Ecto neural progenitor cell (in vitro differentiated cells): ENCODE data around the gene MED12L.
"Not testable (repeated sequence)": the region's sequence is repeated elsewhere in the genome, so short reads cannot be mapped to it uniquely, and the experiment has no call there.

ENCODE experiments used
- DNase-seq: peaks from one replicate; pipeline ENCODE4 v3.0.0-alpha.2; 2018; ENCODE audit warnings: low spot score

Gene MED12L

DNA sequence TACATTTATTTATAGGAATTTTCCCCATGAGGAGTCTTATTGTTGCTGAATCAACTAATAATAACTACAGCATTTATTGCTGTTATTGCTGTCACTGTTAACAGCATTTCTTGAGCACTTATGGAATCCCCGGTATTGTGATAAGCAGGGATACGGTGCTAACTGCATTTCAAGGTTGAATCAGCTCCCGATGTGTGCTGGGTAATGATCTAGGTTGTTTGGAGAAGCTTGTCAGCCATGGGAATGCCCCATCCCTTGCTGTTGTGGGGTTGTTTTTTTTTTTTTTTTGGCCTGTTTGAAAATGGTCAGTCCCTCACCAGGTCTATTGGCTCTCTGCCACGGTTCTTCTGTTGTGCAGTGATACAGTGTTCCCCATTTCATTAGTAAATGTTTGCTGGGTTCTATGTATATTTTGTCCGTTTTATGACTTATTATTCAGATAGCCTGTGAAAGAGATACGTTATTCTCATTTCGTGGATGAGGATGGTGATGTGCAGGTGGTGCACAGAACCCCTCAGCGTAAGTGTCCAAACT is 48.5 kb downstream of the MED12L start:
- DNase-seq, result no peak

DNA sequence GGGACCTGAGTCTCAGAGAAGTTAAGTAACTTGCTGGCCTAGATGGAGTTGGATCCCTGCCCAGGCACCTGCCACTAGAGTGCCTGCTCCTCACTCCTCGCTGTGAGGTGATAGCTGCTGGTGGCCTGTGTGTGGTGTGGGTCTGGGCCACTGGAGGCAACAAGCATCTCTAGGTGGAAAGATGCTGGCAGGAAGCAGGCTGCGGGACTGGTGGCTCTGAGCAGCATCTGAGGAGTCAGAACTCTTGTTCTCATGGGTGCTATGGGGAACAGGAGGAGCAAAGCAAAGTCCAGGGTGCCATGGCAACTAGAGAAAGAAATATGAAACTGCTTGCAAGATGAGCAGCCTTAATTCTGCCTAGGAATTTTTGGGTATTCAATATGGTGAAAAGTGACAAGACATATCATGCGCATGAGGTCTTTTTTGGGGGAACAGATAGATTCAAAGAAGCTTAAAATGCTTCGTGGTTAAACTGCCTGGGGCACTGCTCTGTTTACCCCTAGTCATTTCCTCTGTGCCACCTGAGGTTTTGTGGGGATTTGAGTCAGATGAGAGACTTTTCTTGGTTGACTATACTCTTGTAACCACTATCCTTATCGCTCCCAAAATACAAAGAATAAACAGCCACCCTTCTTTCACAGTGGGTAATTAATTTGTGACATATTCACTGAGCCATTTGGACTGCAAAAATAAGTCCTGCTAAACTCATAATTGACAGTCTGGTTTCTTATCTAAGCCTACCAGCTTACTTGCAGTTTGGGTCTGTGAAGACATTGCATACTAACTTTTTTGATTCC is 50.3 kb downstream of the MED12L start:
- DNase-seq, result no peak

DNA sequence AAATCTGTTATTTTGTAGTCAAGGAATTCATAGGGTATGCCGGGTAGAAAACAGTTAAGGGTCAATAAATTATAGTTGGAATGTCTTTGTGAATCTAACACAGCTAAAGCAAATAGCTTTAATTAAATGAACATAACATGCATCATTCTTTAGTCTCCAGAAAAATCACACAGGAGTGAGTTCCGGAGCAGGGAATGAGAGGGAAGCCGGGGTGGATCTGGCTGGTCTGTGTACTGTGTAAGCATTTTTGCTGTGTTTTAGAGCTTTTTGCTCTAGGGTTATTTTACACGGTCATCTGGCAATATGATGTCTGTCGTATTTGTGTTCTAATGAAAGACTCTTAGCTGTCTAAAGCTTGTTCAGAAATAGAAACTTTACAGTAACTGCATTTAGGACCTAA is 57.5 kb downstream of the MED12L start:
- no peak for DNase-seq

DNA sequence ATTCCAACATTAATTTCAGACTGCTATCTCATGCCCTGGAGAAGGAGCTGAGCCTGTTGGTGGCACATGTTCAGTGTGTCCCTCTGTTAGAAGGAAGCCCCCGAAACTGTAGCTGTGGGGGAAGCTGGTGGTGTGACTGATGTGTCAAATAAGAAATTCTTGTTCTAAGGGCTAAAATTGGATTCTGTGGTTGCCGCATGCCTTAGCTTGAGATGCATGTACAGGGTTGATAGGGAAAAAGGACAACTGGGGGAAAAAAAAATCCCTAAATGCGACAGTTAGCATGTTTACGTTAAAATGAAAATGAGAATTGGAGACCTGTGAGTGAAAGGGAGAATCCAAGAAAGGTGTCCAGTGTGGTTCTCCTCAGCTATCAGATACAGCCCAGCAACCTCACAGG is 58.6 kb downstream of the MED12L start:
- no peak for DNase-seq

DNA sequence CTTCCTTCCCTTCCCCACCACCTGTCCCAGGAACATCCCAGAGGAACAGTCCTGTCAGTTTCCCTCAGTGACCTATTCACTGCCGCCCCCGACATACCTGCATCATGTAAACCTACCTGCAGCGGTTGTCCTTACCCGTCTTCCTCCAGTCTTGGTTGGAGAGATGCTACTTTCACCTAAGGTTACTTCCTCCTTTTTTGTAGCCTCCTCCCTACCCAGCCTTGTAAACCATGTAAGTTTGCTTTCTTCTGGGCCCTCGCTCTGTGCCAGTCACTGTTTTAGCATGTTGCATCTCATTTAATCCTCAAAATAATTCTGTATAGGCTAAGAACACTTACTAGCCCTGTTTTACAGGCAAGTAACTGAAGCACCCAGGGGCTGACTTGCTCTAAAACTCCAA is 59.3 kb downstream of the MED12L start:
- no peak for DNase-seq

DNA sequence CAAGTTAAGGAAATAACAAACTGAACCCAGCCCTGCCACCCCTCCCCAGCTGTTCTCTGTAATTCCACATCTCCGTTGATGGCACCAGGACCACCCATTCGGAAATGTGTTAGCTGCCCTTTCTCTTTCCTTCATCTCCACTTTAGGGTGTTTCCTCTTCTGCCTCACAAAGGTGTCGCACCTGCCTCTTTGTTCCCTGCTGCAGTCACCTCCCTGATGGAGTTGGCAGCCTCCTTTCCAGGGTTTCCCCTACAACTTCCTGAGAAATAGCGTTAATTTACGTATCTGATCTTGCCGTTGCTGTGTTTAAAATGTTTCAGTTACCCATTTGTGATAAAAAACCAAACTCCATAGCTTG is 60.2 kb downstream of the MED12L start:
- DNase-seq, result no peak

DNA sequence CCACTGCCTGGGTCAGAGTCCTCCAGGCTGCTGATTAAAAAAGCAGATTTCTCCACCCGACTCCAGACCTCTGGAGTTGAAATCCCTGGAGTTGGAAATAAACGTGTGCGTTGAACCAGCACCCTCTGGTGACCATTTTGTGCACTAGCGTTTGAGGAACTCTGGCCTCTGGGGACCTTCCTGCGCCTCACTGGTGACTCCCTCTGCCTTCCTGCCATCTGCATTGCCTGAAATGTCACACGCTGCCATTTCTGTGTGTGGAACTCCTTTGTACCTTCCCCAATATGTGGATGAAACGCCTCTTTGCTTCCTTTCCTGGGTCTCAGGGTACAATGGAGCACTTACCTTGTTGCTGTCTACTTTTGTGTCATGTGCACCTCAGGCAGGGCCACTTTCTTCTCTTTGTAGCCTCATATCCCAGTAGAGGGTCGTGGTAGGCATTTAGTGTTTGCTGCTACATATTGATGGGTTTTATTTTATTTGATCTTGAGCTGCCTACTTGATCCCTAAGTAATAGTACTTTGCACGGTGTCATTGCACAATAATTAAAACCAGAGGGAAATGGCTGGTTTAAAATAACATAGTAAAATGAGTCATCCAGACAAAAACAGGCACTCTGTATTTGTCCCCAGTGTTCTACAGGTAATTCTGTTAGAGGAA is 60.7 kb downstream of the MED12L start:
- peak; percentile 81 for DNase-seq

DNA sequence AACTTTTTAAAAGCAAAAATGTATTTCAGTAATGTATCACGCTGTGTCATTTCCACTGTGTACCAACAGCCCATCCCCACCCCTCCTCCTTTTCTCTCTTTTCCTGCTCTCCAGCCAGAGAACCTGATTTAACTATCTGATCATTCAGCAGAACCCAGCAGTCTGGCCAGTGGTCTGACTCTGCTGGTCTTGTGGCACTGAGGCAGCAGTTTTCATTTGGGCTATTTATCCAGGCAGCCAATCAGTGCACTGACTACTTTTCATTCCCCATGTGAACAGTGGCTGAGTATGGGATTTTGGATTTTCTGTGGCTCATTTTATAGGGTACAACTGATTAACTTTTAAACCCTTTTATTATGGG is 61.2 kb downstream of the MED12L start:
- no peak for DNase-seq

DNA sequence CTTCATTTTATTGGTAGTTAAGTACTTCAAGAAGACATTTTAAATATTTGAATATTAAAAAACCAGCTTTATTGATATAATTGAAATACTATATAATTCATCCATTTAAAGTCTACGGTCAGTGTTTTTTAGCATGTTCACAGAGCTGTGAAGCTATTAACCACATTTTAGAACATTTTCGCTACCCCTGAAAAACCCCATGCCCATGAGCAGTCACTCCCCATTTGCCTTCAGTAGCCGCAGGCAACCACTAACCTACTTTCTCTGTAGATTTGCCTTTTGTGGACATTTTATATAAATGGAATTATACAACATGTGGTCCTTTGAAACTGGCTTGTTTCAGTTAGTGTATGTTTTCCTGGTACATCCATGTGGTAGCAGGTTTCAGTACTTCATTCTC is 61.8 kb downstream of the MED12L start:
- DNase-seq, result no peak

DNA sequence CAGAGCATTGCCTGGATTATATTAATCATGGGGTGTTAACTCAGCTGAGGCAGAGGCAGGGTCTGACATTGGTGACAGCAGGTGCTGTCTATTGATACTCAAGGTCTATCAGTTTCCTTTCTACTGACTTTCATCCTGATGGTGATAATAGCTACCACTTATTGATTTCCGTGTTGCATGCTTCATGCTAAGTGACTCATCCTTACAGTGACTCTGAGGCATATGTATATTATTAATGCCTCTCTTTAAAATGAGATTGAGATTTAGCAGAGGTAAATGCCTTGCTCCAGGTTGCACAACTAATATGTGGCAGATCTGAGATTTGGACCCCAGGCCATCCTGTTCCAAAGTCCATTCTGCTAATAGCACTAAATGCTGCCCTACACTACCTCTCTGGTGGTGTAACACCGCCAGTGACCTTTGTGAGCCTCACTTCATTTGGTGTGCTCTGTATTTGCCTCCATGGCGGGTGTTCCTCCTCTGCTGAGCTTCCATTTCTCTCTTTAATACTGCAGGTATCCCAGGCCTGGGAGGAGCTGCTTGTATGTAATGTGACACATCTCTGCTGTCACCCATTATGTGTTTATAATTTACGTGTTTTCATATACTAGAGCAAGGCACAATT is 67.1 kb downstream of the MED12L start:
- DNase-seq, result no peak

DNA sequence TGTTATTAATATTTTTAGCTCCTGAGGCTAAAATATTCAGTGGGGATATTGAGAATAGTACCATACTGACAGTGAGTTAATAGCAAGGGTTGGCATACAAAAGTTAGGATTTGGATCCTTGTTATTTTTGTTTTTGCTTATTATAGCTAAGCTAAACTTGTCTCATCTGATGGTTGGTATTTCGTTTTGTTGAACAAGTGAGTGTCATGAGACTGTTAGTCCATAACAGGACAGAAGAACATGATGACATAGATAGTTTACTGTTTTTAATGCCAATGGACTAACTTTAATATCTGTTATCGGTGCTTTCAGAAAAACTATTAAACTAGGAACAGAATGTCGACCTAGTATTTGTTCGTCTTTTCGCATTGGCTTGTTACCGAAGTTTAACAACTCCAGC is 69.1 kb downstream of the MED12L start:
- DNase-seq, result no peak

DNA sequence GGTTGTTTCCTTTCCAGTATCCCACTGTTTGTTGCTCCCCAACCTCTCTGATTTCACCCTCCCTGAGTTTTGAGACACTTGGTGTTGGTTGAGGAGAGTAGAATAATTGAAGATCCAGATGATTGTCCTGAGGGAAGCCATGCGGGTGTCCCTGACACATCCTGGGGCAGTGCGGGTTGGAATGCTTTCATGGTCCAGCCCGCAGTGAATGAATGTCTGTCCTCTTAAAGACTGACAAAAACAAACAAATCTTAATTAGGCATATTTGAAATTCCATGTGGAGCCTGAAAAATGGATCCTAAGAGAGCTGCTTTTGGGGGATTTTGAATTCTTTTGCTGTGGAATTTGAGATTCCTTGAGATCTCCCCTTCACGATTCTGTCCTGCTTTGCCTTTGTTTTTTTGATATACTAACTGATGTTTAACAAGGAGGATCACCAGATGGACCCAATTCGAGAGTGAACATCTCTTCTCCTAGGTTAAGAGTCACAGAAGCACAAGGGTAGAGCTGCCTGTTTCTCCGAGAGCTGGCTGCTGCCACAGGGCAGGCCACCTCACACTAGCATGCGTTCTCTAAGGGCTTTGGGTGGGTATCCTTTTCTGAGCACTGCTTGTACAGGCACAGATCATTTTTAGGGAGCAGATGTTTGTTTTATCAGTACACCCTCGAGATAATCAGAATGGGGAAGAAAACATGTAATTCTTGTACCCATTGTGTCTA is 70.1 kb downstream of the MED12L start:
- peak; percentile 58 for DNase-seq

DNA sequence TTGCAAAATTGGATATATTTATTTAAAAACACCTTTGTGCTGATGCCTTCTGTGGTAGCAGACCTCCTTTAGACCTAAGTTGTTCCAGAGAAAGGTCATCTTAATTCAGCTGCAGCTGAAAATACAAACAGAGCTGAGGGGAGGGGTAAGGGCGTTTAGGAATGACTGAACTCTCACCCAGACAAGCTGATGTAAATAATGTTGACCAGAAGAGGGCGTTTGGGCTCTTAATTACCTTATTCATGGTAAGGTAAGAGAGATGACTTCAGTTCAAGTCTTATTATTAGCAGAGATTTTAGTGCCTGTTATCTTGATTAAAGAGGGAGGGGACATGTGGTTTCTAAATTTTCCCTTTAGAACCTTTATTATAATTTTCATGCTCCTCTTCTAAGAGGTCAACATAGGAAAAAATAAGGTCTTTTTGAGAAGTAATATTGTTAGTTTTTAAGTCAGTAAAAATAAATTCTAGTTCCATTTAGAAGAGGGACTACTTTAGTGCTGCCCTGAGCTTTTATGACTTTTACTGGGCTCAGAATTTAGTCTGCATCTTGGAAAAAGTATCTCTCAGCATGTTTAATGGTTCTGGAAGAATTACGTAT is 71.3 kb downstream of the MED12L start:
- DNase-seq, result no peak

DNA sequence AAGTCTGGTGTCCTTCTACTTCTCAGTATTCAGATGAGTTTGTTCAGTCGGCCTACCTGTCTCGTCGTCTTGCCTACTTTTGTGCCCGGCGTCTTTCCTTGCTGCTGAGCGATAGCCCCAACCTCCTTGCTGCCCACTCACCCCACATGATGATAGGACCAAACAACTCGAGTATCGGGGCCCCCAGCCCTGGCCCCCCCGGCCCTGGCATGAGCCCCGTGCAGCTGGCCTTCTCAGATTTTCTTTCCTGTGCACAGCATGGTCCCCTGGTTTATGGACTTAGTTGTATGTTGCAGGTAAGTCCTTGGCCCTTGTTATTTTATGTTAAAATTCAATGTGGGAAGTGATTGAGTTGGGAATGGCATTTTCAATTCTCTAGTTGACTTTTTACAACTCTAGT is 74.3 kb downstream of the MED12L start:
- no peak for DNase-seq

DNA sequence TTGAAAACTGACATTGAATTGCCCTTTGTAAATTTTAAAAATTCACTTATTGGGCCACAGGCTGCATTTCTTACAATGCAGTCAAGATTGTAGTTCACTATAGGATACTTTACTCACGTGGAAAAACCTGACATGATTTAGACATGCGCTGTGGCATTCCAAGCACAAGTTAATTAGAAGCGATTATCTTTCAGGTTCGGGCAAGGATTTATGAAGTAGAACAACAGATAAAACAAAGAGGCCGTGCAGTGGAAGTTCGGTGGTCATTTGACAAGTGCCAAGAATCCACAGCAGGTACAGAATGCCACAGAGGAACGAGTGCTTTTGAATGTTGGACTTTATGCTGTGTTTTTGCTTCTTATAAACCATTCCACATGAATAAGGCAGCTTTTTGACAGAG is 79.8 kb downstream of the MED12L start:
- no peak for DNase-seq

DNA sequence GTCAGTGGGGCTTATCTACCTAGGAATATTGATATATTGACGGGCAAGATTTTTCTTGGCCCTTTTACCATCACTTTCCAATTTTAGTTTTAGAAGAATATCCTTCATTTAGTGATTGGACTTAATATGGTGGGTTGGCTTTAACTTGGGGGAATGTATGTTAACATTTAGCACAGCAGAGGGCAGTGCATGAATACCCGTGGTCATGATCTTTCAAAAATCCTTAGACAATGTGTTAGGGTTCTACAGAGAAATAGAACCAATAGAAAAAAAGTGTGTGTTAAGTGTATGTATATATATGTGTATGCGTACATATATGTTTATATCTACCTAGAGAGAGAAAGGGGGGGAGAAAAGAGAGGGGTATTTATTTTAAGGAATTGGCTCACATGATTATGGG is 80.7 kb downstream of the MED12L start:
- DNase-seq, result no peak

DNA sequence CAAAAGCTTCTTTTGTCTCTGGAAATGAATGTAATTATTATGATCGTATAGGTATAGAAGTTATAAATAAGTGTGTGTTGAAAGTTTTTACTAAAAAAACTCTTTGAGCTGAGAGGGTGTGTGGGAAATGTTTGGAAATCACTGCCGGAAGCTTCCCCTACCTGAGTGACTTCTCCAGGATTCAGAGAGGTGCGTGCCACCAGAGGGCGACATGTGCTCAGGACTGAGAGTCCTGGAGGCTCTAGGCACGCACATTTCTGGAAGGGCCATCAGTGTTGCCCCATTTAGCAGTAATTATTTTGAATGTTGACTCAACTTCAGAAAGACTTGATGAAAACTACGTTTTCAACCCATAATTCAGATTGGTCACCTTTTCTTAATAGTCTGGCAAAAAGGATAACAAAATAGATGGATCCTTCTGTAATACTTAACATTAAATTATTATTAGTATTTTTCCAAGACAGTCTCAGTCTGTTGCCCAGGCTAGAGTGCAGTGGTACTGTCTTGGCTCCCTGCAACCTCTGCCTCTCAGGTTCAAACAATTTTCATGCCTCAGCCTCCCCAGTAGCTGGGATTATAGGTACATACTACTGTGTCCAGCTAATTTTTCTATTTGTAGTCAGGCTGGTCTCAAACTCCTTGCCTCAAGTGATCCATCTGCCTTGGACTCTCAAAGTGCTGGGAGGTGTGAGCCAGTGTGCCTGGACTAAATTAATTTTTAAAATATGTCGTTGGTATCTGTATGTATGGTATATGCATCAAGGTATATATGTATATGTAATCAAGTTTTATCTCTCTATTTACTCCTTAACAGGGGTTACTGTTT is 83.0 kb downstream of the MED12L start:
- DNase-seq, result peak; percentile 67

DNA sequence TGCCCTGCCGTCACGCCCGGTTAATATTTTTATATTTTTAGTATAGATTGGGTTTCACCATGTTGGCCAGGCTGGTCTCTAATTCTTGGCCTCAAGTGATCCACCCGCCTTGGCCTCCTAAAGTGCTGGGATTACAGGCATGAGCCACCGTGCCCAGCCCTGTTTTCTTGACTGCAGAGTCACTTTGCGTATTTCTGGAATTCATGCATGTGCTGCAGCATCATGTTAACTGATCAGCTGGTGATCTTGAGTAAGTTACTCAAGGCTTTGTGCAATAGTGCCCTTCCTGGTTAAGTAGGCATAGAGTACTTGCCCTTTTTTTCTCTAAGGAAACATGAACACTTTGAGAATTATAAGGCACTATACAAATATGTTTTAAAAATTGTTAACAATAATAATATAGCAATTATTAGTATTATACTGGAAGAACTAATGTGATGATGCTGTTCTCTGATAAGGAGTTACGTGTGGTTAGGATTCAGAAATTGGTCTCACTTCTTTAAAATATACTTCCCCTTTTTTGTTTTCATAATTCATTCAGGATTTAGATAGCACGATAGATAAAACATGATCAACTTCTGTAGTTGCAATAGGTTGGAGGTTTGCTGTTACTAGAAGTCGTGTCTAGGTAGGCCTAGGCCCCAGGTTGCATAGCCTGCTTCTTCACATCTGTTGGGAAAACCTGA is 83.9 kb downstream of the MED12L start:
- DNase-seq, result no peak

DNA sequence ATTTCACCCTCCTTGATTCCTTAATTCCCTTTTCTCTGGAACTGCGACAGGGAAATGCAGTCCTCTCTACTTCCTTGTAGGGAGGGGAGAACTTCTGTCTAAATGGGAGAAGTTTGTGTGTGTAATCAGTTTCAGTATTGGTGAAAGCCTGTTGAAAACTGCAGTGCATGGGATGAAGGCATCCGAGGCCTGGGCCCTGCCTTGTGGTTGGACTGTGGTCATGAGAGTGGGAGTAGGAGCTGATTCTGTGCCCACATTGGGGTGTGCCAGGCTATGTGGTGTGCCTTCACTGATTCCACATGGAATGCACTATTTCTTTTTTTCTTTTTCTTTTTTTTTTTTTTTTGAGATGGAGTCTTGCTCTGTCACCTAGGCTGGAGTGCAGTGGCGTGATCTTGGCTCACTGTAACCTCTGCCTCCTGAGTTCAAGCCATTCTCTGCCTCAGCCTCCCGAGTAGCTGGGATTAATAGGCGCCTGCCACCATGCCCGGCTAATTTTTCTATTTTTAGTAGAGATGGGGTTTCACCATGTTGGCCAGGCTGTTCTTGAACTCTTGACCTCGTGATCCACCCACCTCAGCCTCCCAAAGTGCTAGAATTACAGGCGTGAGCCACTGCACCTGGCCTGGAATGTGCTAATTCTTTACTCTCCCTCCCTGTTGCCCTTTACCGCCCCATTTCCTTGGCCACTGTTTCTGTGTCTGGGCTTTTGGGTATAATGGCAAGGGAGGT is 84.7 kb downstream of the MED12L start:
- not testable (repeated sequence) for DNase-seq

DNA sequence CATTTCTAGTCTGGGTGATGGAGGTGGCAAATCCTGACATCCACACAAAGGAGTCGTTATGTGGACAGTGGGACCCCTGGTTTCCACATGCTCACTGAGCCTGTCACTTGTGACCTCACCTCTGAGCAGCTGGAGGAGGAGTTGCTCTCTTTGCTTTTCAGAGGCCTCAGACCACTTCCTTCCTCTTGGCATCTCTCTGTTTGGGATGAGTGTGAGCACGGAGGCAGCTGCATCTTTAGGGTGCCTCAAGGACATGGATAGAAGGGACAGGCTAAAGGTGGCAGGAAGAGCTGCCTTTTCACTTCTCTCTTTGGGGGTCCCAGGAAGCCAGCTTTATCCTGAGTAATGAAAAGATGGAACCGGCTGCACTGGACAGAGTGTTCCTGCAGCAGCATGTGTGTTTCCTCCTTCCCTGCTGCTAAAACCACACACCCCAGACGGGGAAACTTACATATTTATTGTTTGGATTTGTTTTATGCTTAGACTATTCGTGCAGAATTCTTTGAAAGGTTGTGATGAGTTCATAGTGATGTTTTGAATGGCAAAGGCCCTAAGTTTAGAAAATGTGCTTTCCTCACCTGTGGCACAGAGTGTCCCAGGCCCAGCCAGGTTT is 85.8 kb downstream of the MED12L start:
- DNase-seq, result no peak
